Measurements from ENCODE around the gene CLSTN2. TPM values are rescaled to one million over a fixed set of nuclear protein-coding genes. Genes with fewer than 3 reads are reported as not detected.
"Not testable (repeated sequence)": the region's sequence is repeated elsewhere in the genome, so short reads cannot be mapped to it uniquely, and the experiment has no call there.

Gene CLSTN2
- total RNA-seq, 1 experiment from 2014 or later, result not detected

DNA sequence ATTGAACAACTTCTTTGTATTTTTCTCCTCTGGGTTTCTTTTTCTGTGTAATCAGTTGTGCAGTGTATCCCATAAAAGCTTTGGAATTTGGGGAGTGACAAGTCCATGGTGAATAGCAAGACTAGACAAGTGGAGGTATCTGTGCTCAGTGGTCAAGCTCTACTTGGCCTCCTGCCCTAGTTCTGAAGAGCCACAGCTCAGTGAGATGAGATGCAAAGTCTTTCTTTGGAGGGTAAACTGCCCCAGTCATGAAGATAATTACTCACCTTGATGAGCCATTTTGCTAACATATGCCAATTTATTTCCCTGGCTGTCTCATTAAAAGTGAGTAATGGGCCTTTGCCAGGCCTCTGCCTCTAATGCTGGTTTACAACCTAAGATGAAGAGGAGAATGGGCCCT is 471.7 kb downstream of the CLSTN2 start:
- Histone ChIP-seq H3K4me3 (ENCODE audit: low read length) (no peak overlapping the region), H3K27ac (ENCODE audit: low read length) (no peak overlapping the region), H3K4me2 (ENCODE audit: low read depth, low read length, poor library complexity, severe bottlenecking) (no peak overlapping the region), H2AFZ (ENCODE audit: low read length) (no peak overlapping the region), H3K4me1 (ENCODE audit: low read length) (no peaks in the 10 kb centered on the region), H3K36me3 (ENCODE audit: insufficient read depth, low read length) (no peaks in the 10 kb centered on the region), H4K20me1 (ENCODE audit: insufficient read depth, low read depth, low read length) (no peaks in the 10 kb centered on the region), H3K9ac (ENCODE audit: low read length) (no peak overlapping the region), H3K79me2 (ENCODE audit: low read length) (no peaks in the 10 kb centered on the region), H3K9me2 (replicated peaks; ENCODE audit: insufficient read depth, low read length) (no peaks in the 10 kb centered on the region), H3K27me3 (ENCODE audit: low read length) (no peaks in the 10 kb centered on the region), H3K9me3 (ENCODE audit: low read length) (no peaks in the 10 kb centered on the region)
- DNase-seq, result no peak

DNA sequence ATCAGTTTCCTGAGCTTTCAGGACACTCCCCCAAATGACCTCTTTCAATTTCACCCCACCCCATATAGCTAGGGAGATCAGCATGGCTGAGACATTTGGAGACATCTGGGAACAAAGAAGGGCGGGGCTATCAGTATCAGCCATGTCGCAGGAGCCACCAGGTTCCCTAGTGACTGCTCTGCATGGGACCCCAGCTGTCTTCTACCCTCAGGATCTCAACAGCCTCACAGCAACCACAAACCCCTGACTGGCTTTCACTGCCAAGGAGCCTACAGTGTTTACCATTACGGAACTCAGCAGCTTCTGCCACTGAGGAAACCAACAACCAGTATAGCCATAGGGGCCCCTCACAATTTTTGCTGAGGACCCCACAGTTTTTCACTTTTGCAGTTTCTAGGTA is 473.3 kb downstream of the CLSTN2 start:
- Histone ChIP-seq H3K4me2 (ENCODE audit: low read depth, low read length, poor library complexity, severe bottlenecking) (no peak overlapping the region), H4K20me1 (ENCODE audit: insufficient read depth, low read depth, low read length) (no peaks in the 10 kb centered on the region), H3K4me3 (ENCODE audit: low read length) (no peak overlapping the region), H3K4me1 (ENCODE audit: low read length) (no peaks in the 10 kb centered on the region), H3K9ac (ENCODE audit: low read length) (no peak overlapping the region), H3K27me3 (ENCODE audit: low read length) (no peaks in the 10 kb centered on the region), H3K9me2 (replicated peaks; ENCODE audit: insufficient read depth, low read length) (no peaks in the 10 kb centered on the region), H3K79me2 (ENCODE audit: low read length) (no peaks in the 10 kb centered on the region), H3K36me3 (ENCODE audit: insufficient read depth, low read length) (no peaks in the 10 kb centered on the region), H3K27ac (ENCODE audit: low read length) (no peak overlapping the region), H2AFZ (ENCODE audit: low read length) (no peak overlapping the region), H3K9me3 (ENCODE audit: low read length) (no peaks in the 10 kb centered on the region)
- no peak for DNase-seq

GRCh38 chr3:140416666-140417065 is 481.7 kb downstream of the CLSTN2 start:
- Histone ChIP-seq H3K36me3 (ENCODE audit: insufficient read depth, low read length) (no peaks in the 10 kb centered on the region), H3K9me3 (ENCODE audit: low read length) (no peaks in the 10 kb centered on the region), H3K27me3 (ENCODE audit: low read length) (no peaks in the 10 kb centered on the region), H3K4me1 (ENCODE audit: low read length) (no peaks in the 10 kb centered on the region), H4K20me1 (ENCODE audit: insufficient read depth, low read depth, low read length) (no peaks in the 10 kb centered on the region), H3K79me2 (ENCODE audit: low read length) (no peaks in the 10 kb centered on the region), H3K9me2 (replicated peaks; ENCODE audit: insufficient read depth, low read length) (no peaks in the 10 kb centered on the region), H2AFZ (ENCODE audit: low read length) (no peak overlapping the region), H3K4me3 (ENCODE audit: low read length) (no peak overlapping the region), H3K27ac (ENCODE audit: low read length) (no peak overlapping the region), H3K9ac (ENCODE audit: low read length) (no peak overlapping the region), H3K4me2 (ENCODE audit: low read depth, low read length, poor library complexity, severe bottlenecking) (no peak overlapping the region)
- no peak for DNase-seq

- no peak overlapping the region for H3K4me3 ChIP-seq (ENCODE audit: low read length)
- no peaks in the 10 kb centered on the region for H3K9me3 ChIP-seq (ENCODE audit: low read length)
- no peaks in the 10 kb centered on the region for H4K20me1 ChIP-seq (ENCODE audit: insufficient read depth, low read depth, low read length)
- H3K27me3 ChIP-seq (ENCODE audit: low read length), result no peaks in the 10 kb centered on the region
- DNase-seq, result no peak
- no peaks in the 10 kb centered on the region for H3K36me3 ChIP-seq (ENCODE audit: insufficient read depth, low read length)
- H3K79me2 ChIP-seq (ENCODE audit: low read length), result no peaks in the 10 kb centered on the region
- no peak overlapping the region for H3K4me2 ChIP-seq (ENCODE audit: low read depth, low read length, poor library complexity, severe bottlenecking)
- H3K27ac ChIP-seq (ENCODE audit: low read length), result no peak overlapping the region
- no peaks in the 10 kb centered on the region for H3K4me1 ChIP-seq (ENCODE audit: low read length)
- no peak overlapping the region for H2AFZ ChIP-seq (ENCODE audit: low read length)
- no peaks in the 10 kb centered on the region for H3K9me2 ChIP-seq (replicated peaks; ENCODE audit: insufficient read depth, low read length)
- no peak overlapping the region for H3K9ac ChIP-seq (ENCODE audit: low read length)
Measured at GRCh38 chr3:140420621-140421357, 485.8 kb downstream of the CLSTN2 start.

GRCh38 chr3:140421884-140422283 is 486.9 kb downstream of the CLSTN2 start:
- Histone ChIP-seq H4K20me1 (ENCODE audit: insufficient read depth, low read depth, low read length) (no peaks in the 10 kb centered on the region), H3K79me2 (ENCODE audit: low read length) (no peaks in the 10 kb centered on the region), H3K27ac (ENCODE audit: low read length) (no peak overlapping the region), H2AFZ (ENCODE audit: low read length) (no peak overlapping the region), H3K4me1 (ENCODE audit: low read length) (no peaks in the 10 kb centered on the region), H3K36me3 (ENCODE audit: insufficient read depth, low read length) (no peaks in the 10 kb centered on the region), H3K9ac (ENCODE audit: low read length) (no peak overlapping the region), H3K9me3 (ENCODE audit: low read length) (no peaks in the 10 kb centered on the region), H3K4me2 (ENCODE audit: low read depth, low read length, poor library complexity, severe bottlenecking) (no peak overlapping the region), H3K27me3 (ENCODE audit: low read length) (no peaks in the 10 kb centered on the region), H3K9me2 (replicated peaks; ENCODE audit: insufficient read depth, low read length) (no peaks in the 10 kb centered on the region), H3K4me3 (ENCODE audit: low read length) (no peak overlapping the region)
- no peak for DNase-seq

DNA sequence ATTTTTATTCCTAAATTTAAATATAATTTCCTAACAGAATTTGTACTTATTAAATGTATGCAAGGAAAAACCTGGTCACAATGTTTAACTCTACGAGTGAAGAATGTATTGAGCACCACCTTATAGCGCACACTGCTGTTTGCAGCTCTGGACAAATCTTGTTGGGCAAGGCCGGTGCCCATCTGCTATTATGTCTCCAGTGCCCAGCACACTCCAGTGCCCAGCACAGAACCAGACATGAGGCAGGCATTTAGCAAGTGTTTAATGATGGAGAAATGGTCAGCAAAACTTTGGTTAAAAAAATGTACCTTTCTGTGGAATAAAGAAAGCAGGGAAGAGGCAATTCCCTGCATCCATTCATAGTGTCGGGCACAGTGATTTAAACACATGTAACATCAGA is 488.2 kb downstream of the CLSTN2 start:
- H2AFZ ChIP-seq (ENCODE audit: low read length), result no peak overlapping the region
- no peaks in the 10 kb centered on the region for H3K79me2 ChIP-seq (ENCODE audit: low read length)
- H3K4me2 ChIP-seq (ENCODE audit: low read depth, low read length, poor library complexity, severe bottlenecking), result no peak overlapping the region
- peaks cover under 1% of the 10 kb centered on the region for H3K4me1 ChIP-seq (ENCODE audit: low read length)
- H3K4me3 ChIP-seq (ENCODE audit: low read length), result no peak overlapping the region
- no peak overlapping the region for H3K9ac ChIP-seq (ENCODE audit: low read length)
- H3K36me3 ChIP-seq (ENCODE audit: insufficient read depth, low read length), result no peaks in the 10 kb centered on the region
- H3K9me3 ChIP-seq (ENCODE audit: low read length), result no peaks in the 10 kb centered on the region
- H3K27ac ChIP-seq (ENCODE audit: low read length), result no peak overlapping the region
- H4K20me1 ChIP-seq (ENCODE audit: insufficient read depth, low read depth, low read length), result no peaks in the 10 kb centered on the region
- no peak for DNase-seq
- no peaks in the 10 kb centered on the region for H3K9me2 ChIP-seq (replicated peaks; ENCODE audit: insufficient read depth, low read length)
- no peaks in the 10 kb centered on the region for H3K27me3 ChIP-seq (ENCODE audit: low read length)

DNA sequence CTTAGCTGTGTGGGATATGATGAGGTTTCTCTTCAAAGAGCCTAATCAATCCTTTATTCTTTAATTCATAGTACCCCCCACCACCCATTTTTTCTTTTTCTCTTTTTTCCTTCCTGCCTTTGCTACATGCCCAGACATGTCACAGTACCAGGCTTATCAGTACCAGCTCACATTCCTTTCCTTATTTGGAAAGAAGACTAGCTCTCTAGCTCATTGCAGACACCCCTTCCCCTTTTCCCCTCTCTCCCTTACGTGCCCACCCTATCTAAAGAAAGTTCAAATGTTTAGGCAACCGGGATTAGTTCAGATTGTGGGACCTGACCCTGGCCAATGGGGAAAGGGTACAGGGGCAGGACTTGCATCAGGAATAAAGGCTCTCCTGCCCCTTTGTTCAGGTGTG is 488.6 kb downstream of the CLSTN2 start:
- not testable (repeated sequence) for H3K36me3 ChIP-seq (ENCODE audit: insufficient read depth, low read length); H4K20me1 ChIP-seq (ENCODE audit: insufficient read depth, low read depth, low read length); H3K9me3 ChIP-seq (ENCODE audit: low read length); H3K79me2 ChIP-seq (ENCODE audit: low read length); H3K4me1 ChIP-seq (ENCODE audit: low read length); DNase-seq; H3K9ac ChIP-seq (ENCODE audit: low read length); H3K27ac ChIP-seq (ENCODE audit: low read length); H3K4me2 ChIP-seq (ENCODE audit: low read depth, low read length, poor library complexity, severe bottlenecking); H2AFZ ChIP-seq (ENCODE audit: low read length); H3K27me3 ChIP-seq (ENCODE audit: low read length); H3K9me2 ChIP-seq (replicated peaks; ENCODE audit: insufficient read depth, low read length); H3K4me3 ChIP-seq (ENCODE audit: low read length)

DNA sequence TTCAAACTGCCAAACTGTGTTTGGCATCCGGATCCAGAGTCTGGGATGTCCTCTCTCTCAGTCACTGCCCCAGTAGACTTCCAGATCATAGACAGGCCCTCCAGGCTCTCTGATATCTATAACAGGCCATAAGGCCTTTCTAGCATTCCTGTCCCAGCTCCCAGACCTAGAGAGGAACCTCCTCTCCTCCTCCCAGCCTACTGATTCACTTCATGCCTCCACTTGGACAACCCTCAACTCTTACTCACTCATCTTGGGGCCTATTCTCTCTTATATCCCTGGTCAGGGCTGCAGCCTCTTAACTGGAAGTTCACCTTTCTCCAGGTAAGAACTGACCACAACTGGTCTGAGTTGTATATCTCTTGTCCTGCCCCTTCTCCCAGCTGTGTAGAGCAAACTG is 489.2 kb downstream of the CLSTN2 start:
- Histone ChIP-seq H3K4me2 (ENCODE audit: low read depth, low read length, poor library complexity, severe bottlenecking) (no peak overlapping the region), H3K27ac (ENCODE audit: low read length) (no peak overlapping the region), H3K79me2 (ENCODE audit: low read length) (no peaks in the 10 kb centered on the region), H3K9ac (ENCODE audit: low read length) (no peak overlapping the region), H3K9me2 (replicated peaks; ENCODE audit: insufficient read depth, low read length) (no peaks in the 10 kb centered on the region), H3K36me3 (ENCODE audit: insufficient read depth, low read length) (no peaks in the 10 kb centered on the region), H3K4me3 (ENCODE audit: low read length) (no peak overlapping the region), H3K27me3 (ENCODE audit: low read length) (no peaks in the 10 kb centered on the region), H4K20me1 (ENCODE audit: insufficient read depth, low read depth, low read length) (no peaks in the 10 kb centered on the region), H3K4me1 (ENCODE audit: low read length) (peaks cover 11% of the 10 kb centered on the region), H3K9me3 (ENCODE audit: low read length) (no peaks in the 10 kb centered on the region), H2AFZ (ENCODE audit: low read length) (no peak overlapping the region)
- DNase-seq, result no peak
